Vagina (tissue), 2 donors: Measurements from ENCODE around the gene ATP6V0E2.

Source experiments
- POLR2A ChIP-seq, 2 donors: fragments of 450-650 bp; IDR thresholded peaks; one replicate each; pipeline ENCODE4 v1.6.1; 2017; ENCODE audit warnings: antibody characterized with exemption in 2 of 2, mild to moderate bottlenecking in 2 of 2, moderate library complexity in 2 of 2
- TF ChIP-seq, protein P1 (sequence below), 3 experiments: fragments of 450-650 bp in 2 of 3; fragments of 200-600 bp in 1 of 3; sonication (generic) in 1 of 3; IDR thresholded peaks; one replicate each; pipeline ENCODE4 v1.5.1; 2017 to 2019; ENCODE audit warnings: antibody characterized with exemption in 3 of 3, mild to moderate bottlenecking in 2 of 3, moderate library complexity in 2 of 3

DNA sequence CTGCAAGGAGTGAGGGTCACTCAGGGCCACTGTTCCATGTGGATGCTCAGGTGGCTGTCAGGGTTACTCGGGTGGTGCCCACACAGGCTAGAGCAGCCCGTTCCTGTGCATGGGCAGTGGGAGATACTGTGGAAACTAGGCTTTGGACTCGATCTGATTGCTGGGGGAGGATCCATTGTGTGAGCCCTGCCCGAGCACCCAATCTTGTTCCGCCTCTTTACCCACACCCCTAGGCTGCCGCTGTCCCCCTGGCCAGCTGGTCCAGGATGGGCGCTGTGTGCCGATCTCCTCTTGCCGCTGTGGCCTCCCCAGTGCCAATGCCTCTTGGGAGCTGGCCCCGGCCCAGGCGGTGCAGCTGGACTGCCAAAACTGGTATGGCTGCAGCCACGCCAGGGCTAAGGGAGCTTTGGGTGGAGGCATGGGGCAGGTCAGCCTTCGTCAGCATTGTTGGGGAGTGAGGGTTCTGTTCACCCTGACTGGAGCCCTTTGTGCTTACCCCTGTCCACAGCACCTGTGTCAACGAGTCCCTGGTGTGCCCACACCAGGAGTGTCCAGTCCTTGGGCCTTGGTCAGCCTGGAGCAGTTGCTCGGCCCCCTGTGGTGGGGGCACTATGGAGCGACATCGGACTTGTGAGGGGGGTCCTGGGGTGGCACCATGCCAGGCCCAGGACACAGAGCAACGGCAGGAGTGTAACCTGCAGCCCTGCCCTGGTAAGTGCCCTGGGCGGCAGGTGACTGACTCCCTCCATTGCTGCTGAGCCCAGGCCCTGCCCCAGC is 48.0 kb upstream of the ATP6V0E2 start:
- TF ChIP-seq, protein P1, sequence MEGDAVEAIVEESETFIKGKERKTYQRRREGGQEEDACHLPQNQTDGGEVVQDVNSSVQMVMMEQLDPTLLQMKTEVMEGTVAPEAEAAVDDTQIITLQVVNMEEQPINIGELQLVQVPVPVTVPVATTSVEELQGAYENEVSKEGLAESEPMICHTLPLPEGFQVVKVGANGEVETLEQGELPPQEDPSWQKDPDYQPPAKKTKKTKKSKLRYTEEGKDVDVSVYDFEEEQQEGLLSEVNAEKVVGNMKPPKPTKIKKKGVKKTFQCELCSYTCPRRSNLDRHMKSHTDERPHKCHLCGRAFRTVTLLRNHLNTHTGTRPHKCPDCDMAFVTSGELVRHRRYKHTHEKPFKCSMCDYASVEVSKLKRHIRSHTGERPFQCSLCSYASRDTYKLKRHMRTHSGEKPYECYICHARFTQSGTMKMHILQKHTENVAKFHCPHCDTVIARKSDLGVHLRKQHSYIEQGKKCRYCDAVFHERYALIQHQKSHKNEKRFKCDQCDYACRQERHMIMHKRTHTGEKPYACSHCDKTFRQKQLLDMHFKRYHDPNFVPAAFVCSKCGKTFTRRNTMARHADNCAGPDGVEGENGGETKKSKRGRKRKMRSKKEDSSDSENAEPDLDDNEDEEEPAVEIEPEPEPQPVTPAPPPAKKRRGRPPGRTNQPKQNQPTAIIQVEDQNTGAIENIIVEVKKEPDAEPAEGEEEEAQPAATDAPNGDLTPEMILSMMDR (IDR thresholded peaks at IDR 0.05): no peak
- TF ChIP-seq POLR2A (IDR thresholded peaks at IDR 0.05): no peak
